OCI-LY7 (cell line): ENCODE data around the gene RPL29. TPM values are rescaled to one million over a fixed set of nuclear protein-coding genes. Genes with fewer than 3 reads are reported as not detected.

Experiments used
- BruUV-seq: library from RNA; stranded (reverse); fragments of 400-500 nt; replicated peaks from 2 replicates; lab custom pipeline; 2021; lab: Mats Ljungman, UMichigan
- CTCF ChIA-PET: fragments of 300-600 bp; sonication (Branson Sonifier 250); formaldehyde crosslinking; loops from one replicate; lab custom pipeline; 2022; ENCODE audit warnings: antibody characterized with exemption; ENCODE audit not compliant: unreplicated experiment; lab: Charles Lee
- POLR2A ChIA-PET: fragments of 300-600 bp; sonication (Branson Sonifier 250); formaldehyde crosslinking; loops from one replicate; lab custom pipeline; 2022; ENCODE audit warnings: antibody characterized with exemption; lab: Charles Lee
- DNase-seq: peaks from one replicate; pipeline ENCODE4 v3.0.0-alpha.2; 2015; ENCODE audit warnings: low spot score
- H2AFZ ChIP-seq: fragments of 200-600 bp; sonication (generic), shearing (Covaris generic); 2 replicates; pipeline ENCODE4 v1.6.1; 2014; ENCODE audit warnings: mild to moderate bottlenecking, antibody characterized with exemption, low read length, moderate library complexity
- H3K27ac ChIP-seq: fragments of 200-600 bp; sonication (generic); 2 replicates; pipeline ENCODE4 v1.5.1; 2014; ENCODE audit warnings: mixed run types, low read depth, mild to moderate bottlenecking, moderate library complexity, low read length, inconsistent platforms; ENCODE audit not compliant: poor library complexity, severe bottlenecking
- H3K36me3 ChIP-seq: fragments of 200-600 bp; sonication (generic); 2 replicates; pipeline ENCODE4 v1.6.1; 2014; ENCODE audit warnings: mild to moderate bottlenecking, antibody characterized with exemption, low read length, moderate library complexity, mixed read lengths; ENCODE audit not compliant: insufficient read depth
- H3K4me1 ChIP-seq: fragments of 200-600 bp; sonication (generic); 2 replicates; pipeline ENCODE4 v1.5.1; 2014; ENCODE audit warnings: mild to moderate bottlenecking, low read length; ENCODE audit not compliant: insufficient read depth, poor library complexity, severe bottlenecking
- H3K4me2 ChIP-seq: fragments of 200-600 bp; sonication (generic); 2 replicates; pipeline ENCODE4 v1.6.1; 2014; ENCODE audit warnings: mild to moderate bottlenecking, low read length
- H3K4me3 ChIP-seq: fragments of 200-600 bp; sonication (generic); 2 replicates; pipeline ENCODE4 v1.5.1; 2014; ENCODE audit warnings: mild to moderate bottlenecking, low read depth, low read length; ENCODE audit not compliant: poor library complexity, severe bottlenecking
- H3K79me2 ChIP-seq: fragments of 200-600 bp; sonication (generic); 2 replicates; pipeline ENCODE4 v1.6.1; 2016; ENCODE audit warnings: low read depth, mild to moderate bottlenecking, low read length, moderate library complexity, mixed read lengths; ENCODE audit not compliant: insufficient read depth
- H3K9me2 ChIP-seq: fragments of 200-600 bp; sonication (generic); 2 replicates; pipeline ENCODE4 v1.6.1; 2016; ENCODE audit warnings: mild to moderate bottlenecking, low read length, mixed read lengths; ENCODE audit not compliant: insufficient read depth
- H3K9me3 ChIP-seq: fragments of 200-600 bp; sonication (generic); 2 replicates; pipeline ENCODE4 v1.6.1; 2014; ENCODE audit warnings: mild to moderate bottlenecking, mixed run types, low read length, mixed read lengths
- H4K20me1 ChIP-seq: fragments of 200-600 bp; sonication (generic); 2 replicates; pipeline ENCODE4 v1.6.1; 2014; ENCODE audit warnings: mild to moderate bottlenecking, antibody characterized with exemption, low read length, moderate library complexity, mixed read lengths; ENCODE audit not compliant: insufficient read depth
- CTCF ChIP-seq: fragments of 200-600 bp; sonication (generic); conservative IDR thresholded peaks from 2 replicates; pipeline ENCODE4 v1.5.1; 2014; ENCODE audit warnings: mild to moderate bottlenecking, antibody characterized with exemption, low read length, moderate library complexity, mixed read lengths
- EZH2phosphoT487 ChIP-seq: fragments of 200-600 bp; sonication (generic); IDR thresholded peaks from 2 replicates; pipeline ENCODE4 v1.6.1; 2018; ENCODE audit warnings: low read depth, borderline replicate concordance, mild to moderate bottlenecking, mixed run types, antibody characterized with exemption, low read length, moderate library complexity, mixed read lengths
- intact Hi-C: fragments of 100-400 bp; cut with micrococcal nuclease; formaldehyde crosslinking; loops from one replicate; pipeline ENCODE4 v1.10.0; 2022; ENCODE audit not compliant: unreplicated experiment
- total RNA-seq, 2 experiments: library from RNA; depleted of rRNA in 1 of 2; stranded (reverse); fragments of >200 nt in 1 of 2; shearing (Covaris generic) in 1 of 2; gene quantifications; 2 replicates each; pipeline ENCODE4 v1.2.3, GENCODE V29; 2014 to 2022

Gene RPL29
- total RNA-seq, 2 experiments from 2014 or later, result 1,535 to 1,781 TPM

GRCh38 chr3:52007291-52007690 lies 11.6 kb upstream of the RPL29 start:
- no peak for DNase-seq
- no peaks in the 10 kb centered on the region for H3K9me2 ChIP-seq
- no TSS peak for BruUV-seq
- no peaks in the 10 kb centered on the region for H4K20me1 ChIP-seq
- H3K36me3 ChIP-seq, result no peaks in the 10 kb centered on the region
- ChIA-PET POLR2A (interaction anchor here (0.5 to 0.6 kb wide), 2 partner anchors 126 to 722 kb away, joined by 3 to 7 read pairs; no protein-coding TSS in a partner anchor), CTCF (no interaction called here)
- no peak overlapping the region for H3K4me2 ChIP-seq
- H3K4me3 ChIP-seq, result no peak overlapping the region
- H3K27ac ChIP-seq, result no peak overlapping the region
- no peaks in the 10 kb centered on the region for H3K9me3 ChIP-seq
- H2AFZ ChIP-seq, result no peak overlapping the region
- H3K79me2 ChIP-seq, result no peaks in the 10 kb centered on the region
- peaks cover 7% of the 10 kb centered on the region for H3K4me1 ChIP-seq
- intact Hi-C loops, result no loop called here
- TF ChIP-seq CTCF (no peak), EZH2phosphoT487 (no peak)

GRCh38 chr3:52006820-52007133 lies 11.1 kb upstream of the RPL29 start:
- no peaks in the 10 kb centered on the region for H4K20me1 ChIP-seq
- H3K4me2 ChIP-seq, result no peak overlapping the region
- no peak overlapping the region for H2AFZ ChIP-seq
- no peak overlapping the region for H3K27ac ChIP-seq
- no peaks in the 10 kb centered on the region for H3K36me3 ChIP-seq
- POLR2A ChIA-PET, result interaction anchor here (0.5 kb wide), 1 partner anchor 723 kb away, joined by 3 read pairs; no protein-coding TSS in a partner anchor
- CTCF ChIA-PET, result interaction anchor here (0.6 kb wide), 1 partner anchor 177 kb away, joined by 3 read pairs; no protein-coding TSS in a partner anchor
- no peaks in the 10 kb centered on the region for H3K9me2 ChIP-seq
- no peak overlapping the region for H3K4me3 ChIP-seq
- H3K9me3 ChIP-seq, result no peaks in the 10 kb centered on the region
- no peaks in the 10 kb centered on the region for H3K79me2 ChIP-seq
- intact Hi-C loops, result no loop called here
- TF ChIP-seq EZH2phosphoT487, result no peak
- BruUV-seq, result no TSS peak
- no peak for DNase-seq
- peaks cover 9% of the 10 kb centered on the region for H3K4me1 ChIP-seq

- no peak overlapping the region for H3K4me2 ChIP-seq
- BruUV-seq, result no TSS peak
- intact Hi-C loops, result no loop called here
These were observed 10.5 kb upstream of the RPL29 start for GRCh38 chr3:52006017-52006819.

More at GRCh38 chr3:52006017-52006819, 10.5 kb upstream of the RPL29 start:
- H3K9me2 ChIP-seq, result no peaks in the 10 kb centered on the region
- no peak overlapping the region for H3K27ac ChIP-seq
- no peak for DNase-seq
- H3K79me2 ChIP-seq, result no peaks in the 10 kb centered on the region
- no peaks in the 10 kb centered on the region for H4K20me1 ChIP-seq
- ChIA-PET POLR2A (no interaction called here), CTCF (interaction anchor here (0.6 kb wide), 1 partner anchor 177 kb away, joined by 3 read pairs; no protein-coding TSS in a partner anchor)
- peaks cover 15% of the 10 kb centered on the region for H3K4me1 ChIP-seq
- H3K4me3 ChIP-seq, result no peak overlapping the region
- TF ChIP-seq EZH2phosphoT487, result no peak
- H3K9me3 ChIP-seq, result no peaks in the 10 kb centered on the region
- no peaks in the 10 kb centered on the region for H3K36me3 ChIP-seq
- no peak overlapping the region; the same call in 1 of the 2 replicates for H2AFZ ChIP-seq
